Heart right ventricle (tissue), 16 donors: ENCODE results near the gene ARRDC3. TPM values are rescaled to one million over a fixed set of nuclear protein-coding genes. Genes with fewer than 3 reads are reported as not detected.

Experiments
- ATAC-seq, 8 donors: fragments of 200-7000 bp; cut with Tn5 transposase; one replicate each; pipeline ENCODE4 v1.9.1; 2020; ENCODE audit warnings: mild to moderate bottlenecking in 8 of 8, moderate library complexity in 8 of 8, moderate number of reproducible peaks in 1 of 8
- DNase-seq, 2 donors: peaks; one replicate each; pipeline ENCODE4 v3.0.0-alpha.2; 2020
- H3K27ac ChIP-seq, 10 donors: fragments of 200-600 bp; sonication (generic) in 2 of 10; one replicate each; pipeline versions ENCODE4 v1.5.0 to v1.8.0; 2020 to 2022; ENCODE audit warnings: mild to moderate bottlenecking in 3 of 10
- H3K27me3 ChIP-seq, 7 donors: fragments of 200-600 bp; one replicate each; pipeline ENCODE4 v1.8.0; 2021 to 2022; ENCODE audit warnings: mild to moderate bottlenecking in 2 of 7
- H3K36me3 ChIP-seq, 9 donors: fragments of 200-600 bp; sonication (generic) in 1 of 9; one replicate each; pipeline versions ENCODE4 v1.5.0 to v1.8.0; 2020 to 2022; ENCODE audit warnings: mild to moderate bottlenecking in 2 of 9
- H3K4me1 ChIP-seq, 9 donors: fragments of 200-600 bp; sonication (generic) in 1 of 9; one replicate each; pipeline versions ENCODE4 v1.5.0 to v1.8.0; 2020 to 2022; ENCODE audit warnings: mild to moderate bottlenecking in 4 of 9
- H3K4me3 ChIP-seq, 10 donors: fragments of 200-600 bp; sonication (generic) in 2 of 10; one replicate each; pipeline versions ENCODE4 v1.5.0 to v1.8.0; 2020 to 2022; ENCODE audit warnings: mild to moderate bottlenecking in 7 of 10, moderate library complexity in 2 of 10
- H3K9me3 ChIP-seq, 11 donors: fragments of 200-600 bp in 10 of 11; sonication (generic) in 2 of 11; one replicate each; pipeline versions ENCODE4 v1.5.0 to v1.8.0; 2013 to 2022; ENCODE audit warnings: mild to moderate bottlenecking in 2 of 11, control low read depth in 1 of 11, moderate library complexity in 1 of 11
- WGBS, 2 donors: extraction: QIAGEN DNeasy Blood & Tissue Kit; methylation state at CpG; one replicate each; pipeline ENCODE4 v1.1.7; 2013; ENCODE audit warnings: inconsistent platforms in 1 of 2; 5-methylcytosine and 5-hydroxymethylcytosine counted together
- intact Hi-C, 10 donors: fragments of 100-400 bp; cut with DNase I; formaldehyde crosslinking; loops; one replicate each; pipeline versions ENCODE4 v1.11.1 to v1.14.2; 2022
- polyA plus RNA-seq, 2 donors: library from polyadenylated mRNA; stranded (reverse); fragments of 200-250 nt; gene quantifications; one replicate each; pipeline ENCODE4 v1.2.3, GENCODE V29; 2013
- total RNA-seq, 10 donors: library from RNA; stranded (reverse); fragmentation: NEBNext Ultra II Directional in 3 of 10; extraction: Animal tissue kit (Norgen Biotek cat#: 25700) in 3 of 10; gene quantifications; one replicate each; pipeline versions ENCODE4 v1.2.1 to v1.2.4, GENCODE V29; 2021 to 2023
- TF ChIP-seq, protein P1 (sequence below), 9 donors: fragments of 200-600 bp; sonication (generic) in 2 of 9; IDR thresholded peaks; one replicate each; pipeline versions ENCODE4 v1.5.0 to v1.8.0; 2021 to 2022; ENCODE audit warnings: antibody characterized with exemption in 9 of 9, mild to moderate bottlenecking in 5 of 9, moderate library complexity in 1 of 9
- donor health status: Arrhythmogenic right ventricular cardiomyopathy.
- donor health status: ischemic (EF 13 %, LVEDD 7.1; RV severe dilation, severe dysfunction).
- donor health status: healthy with polysubstance abuse.
- donor health status: DM: no; HTN: yes; CAD: no.
- donor health status: DM: no; HTN: no; CAD: no.
- donor health status: ischemic (EF 25% LVEDD 6.9; RV normal size, moderate dysfunction).
- donor health status: ischemic (EF 25% LVEDD 5.7; RV mildly dilated, moderate dysfunction).
- donor health status: healthy.
- donor health status: DM: yes; HTN: yes; CAD: no.
- donor health status: Ischemic cardiomyopathy.
- donor health status: ischemic (EF 35%, LVEDD 5.7; RV mildly dilated, moderate dysfunction).
- donor health status: nonischemic (EF 11% LVEDD 7.7; RV severe dilation, severe dysfunction).
- donor health status: DM: yes; HTN: yes; CAD: no.
- donor health status: PGD.
- donor health status: ischemic (EF 29% LVEDD 5.4; RV normal size, mild dysfunction).
- donor health status: nonischemic (EF 23%, LVEDD 6.1; RV moderate dilation, normal function).

The ARRDC3 gene
- total and polyA plus RNA-seq, 12 donors: 4.8 to 61.5 (median 17.7) TPM

DNA sequence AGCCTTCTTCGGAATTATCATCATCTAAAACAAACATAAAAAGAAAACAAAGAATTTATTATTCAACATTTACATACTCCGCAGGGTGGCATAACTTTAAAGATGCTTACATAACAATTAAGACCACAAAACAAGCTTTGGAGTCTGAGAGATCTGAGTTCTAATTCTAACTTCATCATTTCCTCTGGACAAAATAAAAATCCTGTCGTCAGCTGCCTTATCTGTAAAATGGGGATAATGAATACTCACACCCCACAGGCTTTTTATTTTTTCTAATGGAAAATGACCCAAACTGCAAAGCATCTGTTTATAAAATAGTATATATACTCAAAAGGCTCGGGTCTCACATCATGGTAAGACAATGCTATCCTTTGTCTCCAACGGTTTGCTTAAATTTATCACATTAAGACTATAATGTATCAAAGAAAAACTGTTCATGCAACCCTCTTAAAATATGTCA, 4.3 kb downstream of the ARRDC3 start:
- intact Hi-C loops: loop anchor here in 2 of 10 donors (10.0 kb wide), 1 partner anchor 64 kb away; no protein-coding TSS in a partner anchor
- no peaks in the 10 kb centered on the region for H3K9me3 ChIP-seq
- H3K4me1 ChIP-seq: peaks cover 0 to 55% (median 38%) of the 10 kb centered on the region in 9 donors
- DNase-seq (no peak), ATAC-seq (no peak)
- TF ChIP-seq, protein P1, sequence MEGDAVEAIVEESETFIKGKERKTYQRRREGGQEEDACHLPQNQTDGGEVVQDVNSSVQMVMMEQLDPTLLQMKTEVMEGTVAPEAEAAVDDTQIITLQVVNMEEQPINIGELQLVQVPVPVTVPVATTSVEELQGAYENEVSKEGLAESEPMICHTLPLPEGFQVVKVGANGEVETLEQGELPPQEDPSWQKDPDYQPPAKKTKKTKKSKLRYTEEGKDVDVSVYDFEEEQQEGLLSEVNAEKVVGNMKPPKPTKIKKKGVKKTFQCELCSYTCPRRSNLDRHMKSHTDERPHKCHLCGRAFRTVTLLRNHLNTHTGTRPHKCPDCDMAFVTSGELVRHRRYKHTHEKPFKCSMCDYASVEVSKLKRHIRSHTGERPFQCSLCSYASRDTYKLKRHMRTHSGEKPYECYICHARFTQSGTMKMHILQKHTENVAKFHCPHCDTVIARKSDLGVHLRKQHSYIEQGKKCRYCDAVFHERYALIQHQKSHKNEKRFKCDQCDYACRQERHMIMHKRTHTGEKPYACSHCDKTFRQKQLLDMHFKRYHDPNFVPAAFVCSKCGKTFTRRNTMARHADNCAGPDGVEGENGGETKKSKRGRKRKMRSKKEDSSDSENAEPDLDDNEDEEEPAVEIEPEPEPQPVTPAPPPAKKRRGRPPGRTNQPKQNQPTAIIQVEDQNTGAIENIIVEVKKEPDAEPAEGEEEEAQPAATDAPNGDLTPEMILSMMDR (IDR thresholded peaks at IDR 0.05): no peak
- peaks cover 0 to 50% (median 21%) of the 10 kb centered on the region in 9 donors for H3K36me3 ChIP-seq
- 37 to 41% methylated on average over 5 of the region's 5 CpGs for WGBS, 2 donors
- no peaks in the 10 kb centered on the region for H3K27me3 ChIP-seq
- peak overlapping the region in 9 of 10 donors; percentile 71 to 84 (median 78) for H3K4me3 ChIP-seq
- peak overlapping the region in 9 of 10 donors; percentile 92 to 99 (median 98) for H3K27ac ChIP-seq

GRCh38 chr5:91374893-91375520, 8.1 kb downstream of the ARRDC3 start:
- Histone ChIP-seq H3K36me3 (peaks cover 0 to 87% (median 49%) of the 10 kb centered on the region in 9 donors), H3K4me1 (peaks cover 0 to 82% (median 49%) of the 10 kb centered on the region in 9 donors), H3K9me3 (no peaks in the 10 kb centered on the region), H3K27me3 (no peaks in the 10 kb centered on the region), H3K27ac (peak overlapping the region in 5 of 10 donors; percentile 1 to 44 (median 27)), H3K4me3 (no peak overlapping the region)
- TF ChIP-seq, protein P1 (IDR thresholded peaks at IDR 0.05): no peak
- 79 to 87% methylated on average over 6 of the region's 6 CpGs for WGBS, 2 donors
- DNase-seq (no peak), ATAC-seq (no peak)
- intact Hi-C loops: loop anchor here in 2 of 10 donors (10.0 kb wide), 1 partner anchor 60 kb away; no protein-coding TSS in a partner anchor

- ATAC-seq (no peak), DNase-seq (no peak)
- H3K4me1 ChIP-seq: peaks cover 0 to 90% (median 46%) of the 10 kb centered on the region in 9 donors
- WGBS, 2 donors: 59 to 75% methylated on average over 5 of the region's 5 CpGs
- peaks cover 0 to 100% (median 49%) of the 10 kb centered on the region in 9 donors for H3K36me3 ChIP-seq
- H3K27ac ChIP-seq: peak overlapping the region in 3 of 10 donors; percentile 5 to 44 (median 22)
- H3K27me3 ChIP-seq: no peaks in the 10 kb centered on the region
- H3K9me3 ChIP-seq: no peaks in the 10 kb centered on the region
- TF ChIP-seq, protein P1 (IDR thresholded peaks at IDR 0.05): no peak
- intact Hi-C loops: loop anchor here in 2 of 10 donors (10.0 kb wide), 1 partner anchor 59 kb away; no protein-coding TSS in a partner anchor
- no peak overlapping the region for H3K4me3 ChIP-seq
Measured at GRCh38 chr5:91373600-91373999, 9.5 kb downstream of the ARRDC3 start.

DNA sequence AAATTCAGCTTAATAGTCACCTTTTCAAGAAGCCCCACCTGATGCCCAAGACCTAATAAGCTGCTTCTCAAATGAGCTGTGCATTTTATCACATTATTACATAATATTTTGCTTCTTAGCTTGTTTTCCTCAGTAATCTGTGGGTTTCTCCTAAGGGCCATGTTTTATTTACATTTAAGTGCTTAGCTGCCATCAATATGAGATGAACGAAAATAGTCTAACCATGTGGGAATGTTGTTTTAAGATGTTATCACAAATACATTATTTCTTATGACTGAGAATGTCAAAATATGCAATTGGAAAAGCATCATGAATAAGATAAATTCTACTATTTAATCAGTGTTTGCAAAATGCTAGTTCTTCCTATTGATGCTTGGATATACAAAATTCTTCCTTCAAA, 10.1 kb downstream of the ARRDC3 start:
- intact Hi-C loops: loop anchor here in 2 of 10 donors (10.0 kb wide), 1 partner anchor 58 kb away; no protein-coding TSS in a partner anchor

More for the DNA sequence above, 10.1 kb downstream of the ARRDC3 start:
- DNase-seq (no peak), ATAC-seq (no peak)
- TF ChIP-seq, protein P1 (IDR thresholded peaks at IDR 0.05): no peak
- H3K27me3 ChIP-seq: no peaks in the 10 kb centered on the region
- no peaks in the 10 kb centered on the region for H3K9me3 ChIP-seq
- H3K4me3 ChIP-seq: no peak overlapping the region
- peaks cover 0 to 100% (median 54%) of the 10 kb centered on the region in 9 donors for H3K36me3 ChIP-seq
- peaks cover 0 to 84% (median 40%) of the 10 kb centered on the region in 9 donors for H3K4me1 ChIP-seq
- peak overlapping the region in 2 of 10 donors; percentile 5 to 38 for H3K27ac ChIP-seq
- WGBS, 2 donors: 50 to 57% methylated on average over 1 of the region's 1 CpG
